IPS-20b (cell line): ENCODE results near the gene LRRC47.

Experiments used
- H3K27ac ChIP-seq: one replicate; pipeline ENCODE4 v1.5.1; 2013; ENCODE audit warnings: low read length
- H3K27me3 ChIP-seq: 2 replicates; pipeline ENCODE4 v1.6.1; 2013; ENCODE audit warnings: mild to moderate bottlenecking, low read length, inconsistent platforms; ENCODE audit not compliant: insufficient read depth
- H3K36me3 ChIP-seq: 2 replicates; pipeline ENCODE4 v1.6.1; 2013; ENCODE audit warnings: low read depth, mild to moderate bottlenecking, inconsistent platforms, low read length, moderate library complexity; ENCODE audit not compliant: insufficient read depth
- H3K4me1 ChIP-seq: 2 replicates; pipeline ENCODE4 v1.6.1; 2013; ENCODE audit warnings: mild to moderate bottlenecking, control low read depth, inconsistent platforms, low read length, moderate library complexity; ENCODE audit not compliant: insufficient read depth
- H3K4me3 ChIP-seq: 2 replicates; pipeline ENCODE4 v1.5.1; 2013; ENCODE audit warnings: mild to moderate bottlenecking, low read length, inconsistent platforms
- H3K9ac ChIP-seq: 2 replicates; pipeline ENCODE4 v1.6.1; 2013; ENCODE audit warnings: low read depth, mild to moderate bottlenecking, inconsistent platforms, low read length, moderate library complexity
- H3K9me3 ChIP-seq: 2 replicates; pipeline ENCODE4 v1.6.1; 2013; ENCODE audit warnings: mild to moderate bottlenecking, low read depth, low read length, inconsistent platforms; ENCODE audit not compliant: insufficient read depth

The LRRC47 gene

DNA sequence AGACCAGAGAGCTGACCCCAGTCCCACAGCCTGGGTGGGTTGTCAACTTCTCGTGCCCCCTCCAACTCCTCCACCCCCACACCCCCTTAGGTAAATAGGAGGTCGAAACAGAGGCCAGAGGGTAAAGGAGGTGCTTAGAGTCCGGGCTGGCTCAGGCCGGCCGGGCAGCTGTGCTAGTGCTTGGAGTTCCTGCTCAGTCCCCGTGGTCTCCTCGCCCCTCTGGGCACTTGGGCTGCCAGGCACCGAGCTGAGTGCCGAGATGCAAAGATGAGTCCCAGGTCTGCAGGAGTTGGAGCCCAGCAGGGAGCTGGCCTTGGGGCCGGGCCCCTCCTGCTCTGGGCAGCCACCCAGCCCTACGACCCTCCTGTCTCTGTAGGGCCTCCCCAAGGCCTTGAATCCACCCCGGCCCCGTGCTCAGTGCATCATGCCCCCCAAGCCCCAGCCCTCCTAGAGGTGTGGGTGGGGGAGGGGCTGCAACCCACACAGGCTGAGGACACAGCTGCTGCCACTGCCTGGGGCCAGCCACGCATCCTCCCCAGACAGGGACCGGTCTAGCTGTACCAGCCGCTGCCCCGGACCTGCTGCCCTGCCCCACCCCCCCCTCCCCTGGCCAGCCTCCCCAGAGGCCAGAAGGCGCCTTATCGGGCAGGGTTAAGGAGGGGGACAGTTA lies 21.9 kb downstream of the LRRC47 start:
- Histone ChIP-seq H3K27me3 (peaks cover 13% of the 10 kb centered on the region; the same call in 1 of the 2 replicates), H3K4me1 (peaks cover 6% of the 10 kb centered on the region; the same call in 1 of the 2 replicates), H3K9ac (no peak overlapping the region), H3K27ac (no peak overlapping the region), H3K9me3 (no peaks in the 10 kb centered on the region), H3K4me3 (no peak overlapping the region), H3K36me3 (peaks cover 7% of the 10 kb centered on the region)

DNA sequence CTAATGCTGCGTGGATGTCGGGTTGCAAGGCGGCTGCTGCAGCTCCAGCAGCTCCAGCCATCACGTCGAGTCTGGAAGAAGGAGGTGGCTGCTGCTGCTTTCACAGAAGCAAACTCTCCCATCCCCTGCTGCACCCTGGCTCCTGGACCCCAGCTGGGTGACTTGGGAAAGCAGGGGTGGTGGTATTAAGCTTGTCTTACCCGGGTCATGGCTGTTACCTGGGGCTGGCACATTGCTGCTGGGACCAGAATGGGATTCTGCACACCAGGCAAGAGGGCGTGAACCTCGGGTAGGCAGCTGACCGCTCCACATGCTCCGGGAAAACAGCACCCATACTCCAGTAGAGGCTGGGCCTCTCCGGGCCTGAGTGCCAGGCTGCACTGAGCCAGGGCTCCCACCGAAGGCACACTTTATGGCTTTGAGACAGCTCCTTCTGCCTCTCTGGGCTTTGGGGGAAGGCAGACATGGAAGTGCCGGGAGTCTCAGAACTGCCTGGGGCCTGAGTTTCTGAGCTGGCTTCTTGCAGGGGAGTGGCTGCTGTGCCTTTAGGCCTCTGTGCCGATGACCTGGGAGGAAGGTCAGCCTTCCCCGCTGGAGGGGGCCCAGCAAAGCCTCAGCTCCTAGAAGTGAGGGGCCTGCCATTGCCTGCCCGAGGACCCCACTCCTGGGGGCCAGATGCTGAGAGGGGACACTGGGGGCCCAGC lies 22.6 kb downstream of the LRRC47 start:
- H3K9me3 ChIP-seq, result no peaks in the 10 kb centered on the region
- H3K4me1 ChIP-seq, result peaks cover 6% of the 10 kb centered on the region; the same call in 1 of the 2 replicates
- no peaks in the 10 kb centered on the region for H3K36me3 ChIP-seq
- no peak overlapping the region for H3K4me3 ChIP-seq
- no peak overlapping the region for H3K9ac ChIP-seq
- peaks cover 13% of the 10 kb centered on the region; the same call in 1 of the 2 replicates for H3K27me3 ChIP-seq
- no peak overlapping the region for H3K27ac ChIP-seq

DNA sequence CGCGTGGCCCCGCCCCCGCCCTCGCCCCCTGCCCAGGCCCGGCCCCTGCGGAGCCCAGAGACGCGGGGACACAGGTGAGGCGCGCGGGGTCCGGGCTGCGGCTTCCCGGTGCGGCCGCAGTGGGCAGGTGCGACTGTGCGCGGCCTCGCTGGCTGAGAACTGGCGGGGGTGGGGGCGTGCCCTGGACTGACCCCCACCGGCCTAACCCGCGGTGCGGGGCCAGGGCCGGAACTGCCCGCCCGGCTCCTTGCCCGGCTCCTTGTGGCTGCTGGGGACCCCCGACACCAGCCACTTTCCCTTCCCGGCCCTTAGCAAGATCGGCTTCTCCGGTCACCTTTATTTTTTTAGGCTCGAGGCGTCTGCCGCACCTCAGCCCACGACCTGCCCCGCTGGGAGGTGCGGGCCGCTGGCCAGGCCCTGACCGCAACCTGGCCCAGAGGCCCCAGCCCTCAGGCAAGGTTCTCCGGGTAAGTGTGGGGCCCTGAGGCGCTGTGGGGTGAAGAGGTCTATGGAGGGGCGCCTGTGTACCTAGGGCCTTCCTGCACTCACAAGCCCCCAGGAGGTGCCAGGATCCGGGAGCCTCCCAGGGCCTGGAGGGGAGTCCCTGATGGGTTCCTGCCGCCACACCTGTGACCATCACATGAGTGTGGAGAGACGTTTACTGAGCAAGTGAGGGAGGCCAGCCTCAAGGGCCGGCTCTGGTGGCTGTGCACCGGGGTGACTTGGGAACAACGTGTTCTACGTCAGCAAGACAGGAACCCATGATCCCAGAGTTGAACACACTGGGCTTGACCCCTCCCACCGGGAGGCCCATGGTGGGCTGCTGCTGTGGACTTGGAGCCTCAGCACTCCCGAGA lies 23.4 kb downstream of the LRRC47 start, which contains the start of gene SMIM1:
SMIM1 (plus strand) TSS at position 35 of the 857 bp plus-strand sequence. CDS start 2,625 bp downstream, outside the sequence.
- peak within 1 kb of the TSS; percentile 69; the same call in 1 of the 2 replicates for H3K4me3 ChIP-seq
- H3K9me3 ChIP-seq, result no peaks in the 10 kb centered on the region
- peaks cover 6% of the 10 kb centered on the region; the same call in 1 of the 2 replicates for H3K4me1 ChIP-seq
- H3K27me3 ChIP-seq, result peaks cover 13% of the 10 kb centered on the region; the same call in 1 of the 2 replicates
- H3K27ac ChIP-seq, result no peak within 1 kb of the TSS
- H3K36me3 ChIP-seq, result no peaks in the 10 kb centered on the region
- peak within 1 kb of the TSS; percentile 51; the same call in 1 of the 2 replicates for H3K9ac ChIP-seq

DNA sequence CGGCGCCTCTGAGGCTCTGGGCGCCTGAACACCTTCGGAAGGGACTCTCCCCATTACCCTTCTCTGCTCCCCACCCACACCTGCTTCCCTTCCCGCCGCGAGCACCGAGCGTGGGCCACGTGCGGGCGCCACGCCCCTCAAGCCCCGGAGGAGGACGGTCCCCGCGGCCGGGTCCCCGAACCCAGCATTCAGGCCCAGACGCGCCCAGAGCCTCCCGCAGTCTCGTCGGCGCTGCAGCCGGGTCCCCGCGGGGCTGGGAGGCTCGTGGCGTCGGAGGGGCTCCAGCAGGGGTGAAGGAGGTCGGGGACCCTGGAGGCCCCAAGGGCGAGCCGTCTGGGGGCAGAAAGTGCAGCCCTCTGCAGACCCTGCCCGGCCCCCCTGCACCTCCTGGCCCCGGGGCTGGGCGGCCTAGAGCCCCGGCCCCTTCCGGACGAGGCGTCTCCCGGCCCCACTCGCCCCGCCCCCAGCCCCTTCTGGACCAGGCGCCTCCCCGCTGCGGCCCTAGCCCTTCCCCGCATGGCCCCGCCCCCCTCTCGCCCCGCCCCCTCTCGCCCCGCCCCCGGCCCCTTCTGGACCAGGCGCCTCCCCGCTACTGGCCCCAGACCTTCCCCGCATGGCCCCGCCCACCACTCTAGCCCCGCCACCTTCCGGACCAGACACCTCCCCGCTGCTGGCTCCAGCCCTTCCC lies 24.1 kb downstream of the LRRC47 start:
- no peaks in the 10 kb centered on the region for H3K9me3 ChIP-seq
- H3K4me3 ChIP-seq, result peak overlapping the region; percentile 69; the same call in 1 of the 2 replicates
- peak overlapping the region; percentile 51; the same call in 1 of the 2 replicates for H3K9ac ChIP-seq
- H3K4me1 ChIP-seq, result peaks cover 6% of the 10 kb centered on the region; the same call in 1 of the 2 replicates
- H3K27me3 ChIP-seq, result peaks cover 13% of the 10 kb centered on the region; the same call in 1 of the 2 replicates
- H3K27ac ChIP-seq, result no peak overlapping the region
- H3K36me3 ChIP-seq, result no peaks in the 10 kb centered on the region

DNA sequence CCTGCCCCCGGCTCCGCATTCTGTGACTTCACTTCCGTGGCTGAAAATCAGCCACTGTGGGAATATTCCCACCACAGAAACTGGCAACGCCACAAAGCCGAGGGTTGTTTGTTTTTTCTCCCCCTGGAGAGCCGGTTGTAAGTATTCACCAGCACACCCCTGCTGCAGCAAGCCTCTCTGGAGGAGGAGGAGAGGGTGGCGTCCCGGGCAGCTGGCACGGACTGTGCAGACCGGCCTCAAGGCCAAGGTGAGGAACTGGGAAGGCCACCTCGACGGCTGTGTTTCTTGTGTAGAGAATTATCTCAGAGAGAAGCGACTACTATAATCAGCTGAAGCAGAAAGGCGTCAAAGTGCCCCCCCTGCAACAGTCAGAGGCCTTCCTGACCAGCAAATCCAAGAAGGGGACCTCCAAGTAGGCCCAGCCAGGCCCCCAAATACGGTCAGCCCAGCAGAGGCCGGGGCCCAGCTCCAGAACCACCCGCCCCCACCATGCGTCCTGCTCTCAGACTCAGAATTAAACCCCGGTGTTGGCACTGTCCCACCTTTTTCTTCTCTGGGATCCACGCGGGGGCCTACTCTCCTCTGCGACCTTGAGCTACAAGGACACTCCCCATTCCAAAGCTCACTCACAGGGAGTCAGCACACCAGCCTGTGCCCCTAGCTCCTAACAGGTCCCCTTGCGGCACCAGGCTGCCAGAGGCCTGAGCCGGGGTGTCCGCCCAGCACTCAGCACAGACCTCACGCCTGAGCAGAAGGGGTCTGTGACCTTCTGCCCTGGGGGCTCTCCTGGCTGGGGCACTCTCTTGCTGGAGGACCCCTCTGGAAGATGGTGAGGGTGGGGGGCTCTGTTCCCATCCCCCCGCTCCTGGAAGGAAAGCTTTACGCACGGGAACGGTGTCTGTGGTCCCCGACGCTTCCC lies 24.9 kb downstream of the LRRC47 start:
- no peaks in the 10 kb centered on the region for H3K9me3 ChIP-seq
- H3K27me3 ChIP-seq, result peaks cover 13% of the 10 kb centered on the region; the same call in 1 of the 2 replicates
- H3K27ac ChIP-seq, result no peak overlapping the region
- H3K36me3 ChIP-seq, result no peaks in the 10 kb centered on the region
- peaks cover 6% of the 10 kb centered on the region; the same call in 1 of the 2 replicates for H3K4me1 ChIP-seq
- peak overlapping the region; percentile 51; the same call in 1 of the 2 replicates for H3K9ac ChIP-seq
- H3K4me3 ChIP-seq, result peak overlapping the region; percentile 69; the same call in 1 of the 2 replicates

DNA sequence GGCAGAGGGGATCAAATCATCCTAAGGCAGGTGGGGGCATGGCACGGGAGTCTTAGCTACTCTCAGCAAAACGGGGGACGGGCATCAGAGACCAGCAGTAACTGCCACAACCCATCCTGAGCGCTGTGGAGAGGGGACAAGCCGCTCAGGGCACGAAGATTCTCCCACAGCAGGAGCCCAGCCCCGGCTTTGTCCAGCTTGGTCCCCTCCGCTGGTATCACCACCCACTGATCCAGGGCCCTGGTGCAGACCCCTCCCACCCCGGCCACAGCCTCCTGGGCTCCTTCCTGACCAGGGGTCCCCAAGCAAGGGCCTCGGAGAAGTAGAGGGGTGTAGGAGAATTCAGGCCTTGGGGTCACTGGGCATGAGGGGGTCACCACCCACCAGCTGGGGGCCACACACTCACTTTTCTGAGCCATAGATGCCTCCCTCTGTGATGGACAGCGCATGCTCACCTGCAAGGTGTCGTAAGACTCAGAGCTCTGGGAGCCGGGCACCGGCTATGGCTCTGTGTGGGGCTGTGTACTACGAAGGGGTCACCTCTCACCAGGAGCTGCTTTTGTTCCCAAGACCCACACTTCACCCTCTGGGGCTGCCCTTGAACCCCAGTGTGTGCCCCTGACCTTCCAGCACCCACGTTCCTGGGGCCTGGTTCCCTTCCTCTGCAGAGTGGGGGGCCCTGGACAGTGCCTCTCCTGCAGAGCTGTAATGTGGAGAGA lies 26.1 kb downstream of the LRRC47 start:
- H3K9me3 ChIP-seq, result no peaks in the 10 kb centered on the region
- no peaks in the 10 kb centered on the region; the same call in 1 of the 2 replicates for H3K4me1 ChIP-seq
- H3K4me3 ChIP-seq, result no peak overlapping the region
- no peak overlapping the region for H3K27ac ChIP-seq
- H3K27me3 ChIP-seq, result peaks cover 13% of the 10 kb centered on the region; the same call in 1 of the 2 replicates
- H3K36me3 ChIP-seq, result no peaks in the 10 kb centered on the region
- no peak overlapping the region for H3K9ac ChIP-seq

DNA sequence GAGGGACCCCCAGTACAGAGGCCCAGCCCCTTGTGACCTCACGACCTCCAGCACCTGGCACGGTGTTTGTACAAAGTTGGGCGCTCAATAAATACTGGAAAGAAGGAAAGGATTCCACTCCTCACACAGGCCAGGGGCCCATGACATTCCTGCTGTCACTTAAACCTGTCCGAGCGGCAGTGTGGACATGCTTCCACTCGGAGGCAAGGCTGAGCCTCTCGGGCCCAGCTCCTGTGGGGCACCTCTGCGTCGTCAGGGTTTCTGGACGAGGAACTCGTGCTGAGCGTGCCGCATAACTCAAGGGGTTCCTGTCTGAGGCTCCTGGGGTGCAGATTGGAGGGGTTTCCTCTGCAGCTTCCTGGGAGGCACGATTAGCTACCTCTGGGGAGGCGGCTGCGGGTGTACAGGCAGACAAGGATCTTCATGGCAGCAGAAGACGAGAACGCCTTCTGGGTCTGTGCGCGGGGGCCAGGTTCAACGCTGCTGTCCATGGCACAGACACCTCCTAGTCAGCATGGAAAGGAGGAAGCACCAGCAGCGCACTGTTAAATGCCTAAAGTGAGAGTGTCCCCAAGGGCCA lies 27.4 kb downstream of the LRRC47 start:
- H3K36me3 ChIP-seq, result no peaks in the 10 kb centered on the region
- no peak overlapping the region for H3K9ac ChIP-seq
- H3K4me3 ChIP-seq, result no peak overlapping the region
- H3K4me1 ChIP-seq, result no peaks in the 10 kb centered on the region
- H3K9me3 ChIP-seq, result no peaks in the 10 kb centered on the region
- no peak overlapping the region for H3K27ac ChIP-seq
- peaks cover 13% of the 10 kb centered on the region; the same call in 1 of the 2 replicates for H3K27me3 ChIP-seq

DNA sequence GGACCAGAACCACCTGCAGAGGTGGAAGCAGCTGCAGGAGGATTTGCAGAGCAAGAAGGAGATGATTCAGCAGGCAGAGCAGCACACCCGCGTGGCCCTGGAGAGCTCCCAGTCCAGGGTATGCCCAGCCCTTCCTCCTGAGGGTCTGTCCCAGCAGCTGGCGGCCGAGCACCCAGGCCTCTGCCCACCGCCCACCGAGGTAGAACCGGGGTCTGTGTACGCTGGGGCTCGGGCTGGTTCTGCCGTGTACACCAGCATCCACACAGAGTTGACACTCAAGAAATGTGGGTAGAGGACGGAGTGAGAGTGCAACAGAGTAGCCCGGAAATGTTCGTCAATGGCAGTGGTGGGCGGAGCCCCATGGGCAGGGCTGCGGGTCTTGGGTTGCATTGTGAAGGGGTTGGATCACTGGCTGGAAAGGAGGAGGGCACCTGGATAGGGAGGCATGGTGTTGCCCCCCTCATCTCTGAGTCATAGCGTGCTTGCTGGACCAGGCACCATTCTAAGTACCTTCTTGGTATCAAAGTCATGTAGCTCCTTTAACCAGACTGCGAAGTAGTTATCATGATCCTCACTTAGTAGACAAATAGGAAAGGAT lies 28.9 kb downstream of the LRRC47 start:
- Histone ChIP-seq H3K36me3 (no peaks in the 10 kb centered on the region), H3K27ac (no peak overlapping the region), H3K4me1 (no peaks in the 10 kb centered on the region), H3K9ac (no peak overlapping the region), H3K9me3 (no peaks in the 10 kb centered on the region), H3K4me3 (no peak overlapping the region), H3K27me3 (peaks cover 8% of the 10 kb centered on the region; the same call in 1 of the 2 replicates)

DNA sequence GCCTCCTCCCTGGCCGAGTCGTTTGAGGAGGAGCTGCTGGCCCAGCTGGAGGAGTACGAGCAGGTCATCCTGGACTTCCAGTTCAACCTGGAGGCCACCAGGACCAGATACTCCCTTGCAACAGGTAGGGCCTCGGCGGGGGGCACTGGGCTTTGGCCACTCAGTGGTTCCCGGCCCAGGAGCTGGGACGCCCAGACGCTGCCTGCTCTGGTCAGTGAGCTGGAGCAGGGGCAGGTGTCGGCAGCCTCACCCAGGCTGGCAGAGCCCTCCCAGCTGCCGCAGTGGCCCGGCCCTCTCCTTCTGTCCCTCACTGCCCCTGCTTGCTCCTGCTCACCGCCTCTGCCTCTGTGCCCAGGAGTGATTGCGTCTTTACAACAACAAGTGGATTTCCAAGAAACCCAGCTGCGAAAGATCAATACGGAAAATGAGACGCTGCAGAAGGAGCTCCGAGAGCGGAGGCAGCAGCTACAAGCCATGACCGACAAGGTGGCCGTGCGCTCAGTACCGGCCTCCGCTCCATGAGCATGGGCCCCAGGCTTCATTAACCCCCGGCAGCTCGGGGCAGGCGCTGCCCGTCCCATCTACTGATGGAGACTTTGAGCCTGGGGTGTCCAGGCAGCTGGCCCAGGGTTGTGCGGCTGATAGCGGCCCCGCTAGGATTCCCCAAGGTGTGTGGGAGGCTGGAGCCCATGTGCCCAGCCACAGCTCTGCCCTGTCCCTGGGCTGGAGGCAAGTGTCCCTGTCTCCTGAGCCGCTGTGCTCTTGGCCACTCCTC lies 32.8 kb downstream of the LRRC47 start:
- H3K4me3 ChIP-seq, result no peak overlapping the region
- H3K4me1 ChIP-seq, result no peaks in the 10 kb centered on the region
- no peaks in the 10 kb centered on the region for H3K27me3 ChIP-seq
- H3K9me3 ChIP-seq, result no peaks in the 10 kb centered on the region
- no peaks in the 10 kb centered on the region for H3K36me3 ChIP-seq
- no peak overlapping the region for H3K27ac ChIP-seq
- H3K9ac ChIP-seq, result no peak overlapping the region
